Coronary artery (tissue), 2 donors: ENCODE results near the gene AGPAT3.

ENCODE experiments used
- DNase-seq: peaks from one replicate; pipeline ENCODE4 v3.0.0-alpha.2; 2017; ENCODE audit warnings: low spot score
- H3K27ac ChIP-seq, 2 donors: fragments of 200-600 bp; sonication (generic); one replicate each; pipeline ENCODE4 v1.5.1; 2016 to 2019
- H3K4me3 ChIP-seq: fragments of 200-600 bp; sonication (generic); 2 replicates; pipeline ENCODE4 v1.5.1; 2016; ENCODE audit warnings: mild to moderate bottlenecking, moderate library complexity
- CTCF ChIP-seq: fragments of 200-600 bp; sonication (generic); IDR thresholded peaks from one replicate; pipeline ENCODE4 v1.5.1; 2019; ENCODE audit warnings: antibody characterized with exemption

Gene AGPAT3

GRCh38 chr21:43848771-43849170, 16.3 kb upstream of the AGPAT3 start:
- no peak for TF ChIP-seq CTCF
- Histone ChIP-seq H3K27ac (no peak overlapping the region), H3K4me3 (no peak overlapping the region)
- DNase-seq = no peak

GRCh38 chr21:43849532-43850299, 15.3 kb upstream of the AGPAT3 start:
- Histone ChIP-seq H3K27ac (no peak overlapping the region), H3K4me3 (no peak overlapping the region)
- DNase-seq = no peak
- TF ChIP-seq CTCF = no peak

- TF ChIP-seq CTCF = no peak
- no peak for DNase-seq
- no peak overlapping the region for H3K27ac ChIP-seq
- no peak overlapping the region for H3K4me3 ChIP-seq
Observed at GRCh38 chr21:43850728-43851295, 14.2 kb upstream of the AGPAT3 start.

- H3K27ac ChIP-seq = no peak overlapping the region
- TF ChIP-seq CTCF = no peak
Observed at GRCh38 chr21:43851593-43851992, 13.4 kb upstream of the AGPAT3 start.

GRCh38 chr21:43853851-43854772, 10.9 kb upstream of the AGPAT3 start:
- TF ChIP-seq CTCF = no peak
- Histone ChIP-seq H3K4me3 (no peak overlapping the region), H3K27ac (no peak overlapping the region)
- DNase-seq = no peak

More at GRCh38 chr21:43851593-43851992, 13.4 kb upstream of the AGPAT3 start:
- DNase-seq = no peak
- H3K4me3 ChIP-seq = no peak overlapping the region

GRCh38 chr21:43854773-43855633, 10.0 kb upstream of the AGPAT3 start:
- Histone ChIP-seq H3K4me3 (no peak overlapping the region), H3K27ac (no peak overlapping the region)
- TF ChIP-seq CTCF = no peak
- DNase-seq = no peak
